ENCODE data around the gene TPTE. TPM values are rescaled to one million over a fixed set of nuclear protein-coding genes. Genes with fewer than 3 reads are reported as not detected.
"Not testable (repeated sequence)": the region's sequence is repeated elsewhere in the genome, so short reads cannot be mapped to it uniquely, and the experiment has no call there.

The TPTE gene
- total RNA-seq = not detected
- long read RNA-seq = 0 reads

DNA sequence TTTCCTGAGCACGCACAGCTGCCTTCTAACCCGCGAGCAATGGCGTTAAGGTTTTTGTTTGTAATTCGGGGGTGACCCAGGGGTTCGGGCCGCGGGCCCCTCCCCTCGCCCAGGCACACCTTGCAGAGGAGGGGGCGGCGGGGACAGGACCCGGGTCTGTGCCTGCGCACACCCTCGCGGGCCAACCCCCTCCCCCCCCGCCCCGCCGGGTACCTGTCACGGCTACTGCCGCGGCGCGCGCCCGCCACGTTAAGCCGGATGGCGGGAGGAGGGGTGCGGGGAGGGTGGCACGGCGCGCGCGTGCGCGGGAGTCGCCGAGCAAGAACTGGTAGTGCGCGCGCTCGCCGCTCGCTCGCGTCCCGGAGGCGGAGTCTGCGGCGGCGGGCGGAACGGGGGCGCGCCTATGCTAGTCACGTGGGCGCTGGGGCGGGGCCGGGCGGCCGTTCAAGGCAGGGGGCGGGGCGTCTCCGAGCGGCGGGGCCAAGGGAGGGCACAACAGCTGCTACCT lies at the start of gene TPTE:
TPTE (plus strand) TSS at position 493 of the 508 bp plus-strand sequence. CDS start 17,141 bp downstream, outside the sequence.
- intact Hi-C loops (cut with DNase I) = no loop called here
- DNase-seq (no peak), ATAC-seq (ENCODE audit: poor library complexity) (no peak)

- ATAC-seq (ENCODE audit: poor library complexity); DNase-seq; intact Hi-C loops (cut with DNase I): not testable (repeated sequence)
These were observed 49.4 kb upstream of the TPTE start for GRCh38 chr21:10471999-10472398.

- intact Hi-C loops (cut with DNase I); DNase-seq; ATAC-seq (ENCODE audit: poor library complexity): not testable (repeated sequence)
These were observed 43.6 kb upstream of the TPTE start for GRCh38 chr21:10477794-10478193.

- peak; percentile 20 for ATAC-seq (ENCODE audit: poor library complexity)
- intact Hi-C loops (cut with DNase I) = not testable (repeated sequence)
- DNase-seq = peak; percentile 40
These were observed 41.5 kb upstream of the TPTE start for GRCh38 chr21:10479875-10480274.

DNA sequence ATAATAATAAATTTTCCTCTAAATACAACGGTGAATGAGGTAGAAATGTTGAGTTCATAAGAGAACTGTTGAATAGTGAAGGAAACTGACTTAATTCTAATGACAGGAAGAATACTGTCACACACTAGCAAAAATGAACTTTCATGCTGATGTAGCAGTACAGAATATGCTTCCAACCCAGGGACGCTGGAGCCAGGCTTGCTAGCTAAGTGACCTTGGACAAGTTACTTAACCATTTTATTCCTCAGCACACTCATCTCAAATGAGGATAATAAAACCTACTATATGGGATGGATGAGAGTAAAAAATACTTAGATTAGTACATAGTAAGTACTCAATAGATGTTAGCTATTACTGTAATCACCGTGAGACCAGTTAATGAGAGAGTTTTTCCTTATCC lies 36.5 kb upstream of the TPTE start:
- intact Hi-C loops (cut with DNase I); ATAC-seq (ENCODE audit: poor library complexity); DNase-seq: not testable (repeated sequence)

DNA sequence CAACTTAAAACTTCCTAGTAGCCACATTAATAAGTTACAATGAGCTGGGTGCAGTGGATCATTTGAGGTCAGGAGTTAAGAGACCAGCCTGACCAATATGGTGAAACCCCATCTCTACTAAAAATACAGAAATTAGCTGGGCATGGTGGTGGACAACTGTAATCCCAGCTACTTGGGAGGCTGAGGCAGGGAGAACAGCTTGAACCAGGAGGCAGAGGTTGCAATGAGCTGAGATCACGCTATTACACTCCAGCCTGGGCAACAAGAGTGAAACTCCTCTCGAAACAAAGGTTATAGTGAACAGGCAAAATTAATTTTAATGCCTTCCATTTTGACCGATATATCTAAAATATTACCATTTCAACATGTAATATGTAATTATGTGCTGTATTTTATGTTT lies 30.9 kb upstream of the TPTE start:
- ATAC-seq (ENCODE audit: poor library complexity); DNase-seq; intact Hi-C loops (cut with DNase I): not testable (repeated sequence)

DNA sequence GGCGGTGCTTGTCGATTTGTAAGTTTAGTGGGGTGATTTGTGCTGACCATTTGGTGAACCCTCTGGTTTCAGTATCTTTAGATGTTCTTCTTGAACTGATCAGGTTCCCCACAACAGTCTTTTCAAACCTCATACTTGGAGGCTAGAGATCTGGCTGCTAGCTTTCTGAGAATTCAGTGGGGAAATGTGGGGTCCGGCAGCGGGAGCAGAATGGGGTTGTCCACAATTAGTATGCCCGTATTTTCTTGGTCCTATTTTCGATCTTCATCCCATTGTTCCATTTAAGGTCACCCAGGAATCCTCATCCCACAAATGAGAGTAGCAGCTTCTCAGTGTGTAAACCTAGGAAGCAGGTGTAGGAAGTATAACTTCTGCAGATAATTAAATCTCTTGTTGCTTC lies 10.3 kb upstream of the TPTE start:
- intact Hi-C loops (cut with DNase I) = no loop called here
- no peak for DNase-seq
- no peak for ATAC-seq (ENCODE audit: poor library complexity)

DNA sequence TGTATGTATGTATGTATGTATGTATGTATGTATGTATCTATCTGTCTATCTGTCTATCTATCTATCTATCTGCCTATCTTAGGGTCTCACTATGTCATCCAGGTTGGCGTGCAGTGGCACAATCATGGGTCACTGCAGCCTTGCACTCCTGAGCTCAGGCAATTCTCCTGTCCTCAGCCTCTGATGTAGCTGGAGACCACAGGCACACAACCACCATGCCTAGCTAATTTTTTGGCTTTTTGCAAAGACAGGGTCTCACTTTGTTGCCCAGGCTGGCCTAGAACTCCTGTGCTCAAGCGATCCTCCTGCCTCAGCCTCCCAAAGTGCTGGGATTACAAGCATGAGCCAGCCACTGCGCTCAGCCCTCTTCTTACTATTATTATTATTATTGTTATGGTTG lies 4.5 kb upstream of the TPTE start:
- ATAC-seq (ENCODE audit: poor library complexity); DNase-seq; intact Hi-C loops (cut with DNase I): not testable (repeated sequence)

DNA sequence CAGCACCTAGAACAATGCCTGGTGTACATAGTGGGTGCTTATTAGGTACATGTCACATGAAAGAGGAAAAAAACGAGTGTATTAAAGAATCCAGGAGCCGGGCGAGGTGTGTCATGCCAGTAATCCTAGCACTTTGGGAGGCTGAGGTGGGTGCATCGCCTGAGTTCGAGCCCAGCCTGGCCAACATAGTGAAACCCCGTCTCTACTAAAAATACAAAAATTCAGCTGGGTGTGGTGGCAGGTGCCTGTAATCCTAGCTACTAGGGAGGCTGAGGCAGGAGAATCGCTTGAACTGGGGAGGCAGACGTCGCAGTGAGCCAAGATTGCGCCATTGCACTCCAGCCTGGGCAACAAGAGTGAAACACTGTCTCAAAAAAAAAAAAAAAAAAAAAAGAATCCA lies 3.5 kb upstream of the TPTE start:
- DNase-seq; ATAC-seq (ENCODE audit: poor library complexity); intact Hi-C loops (cut with DNase I): not testable (repeated sequence)

GRCh38 chr21:10521835-10522500 lies 585 bp downstream of the TPTE start:
- ATAC-seq (ENCODE audit: poor library complexity); DNase-seq; intact Hi-C loops (cut with DNase I): not testable (repeated sequence)

DNA sequence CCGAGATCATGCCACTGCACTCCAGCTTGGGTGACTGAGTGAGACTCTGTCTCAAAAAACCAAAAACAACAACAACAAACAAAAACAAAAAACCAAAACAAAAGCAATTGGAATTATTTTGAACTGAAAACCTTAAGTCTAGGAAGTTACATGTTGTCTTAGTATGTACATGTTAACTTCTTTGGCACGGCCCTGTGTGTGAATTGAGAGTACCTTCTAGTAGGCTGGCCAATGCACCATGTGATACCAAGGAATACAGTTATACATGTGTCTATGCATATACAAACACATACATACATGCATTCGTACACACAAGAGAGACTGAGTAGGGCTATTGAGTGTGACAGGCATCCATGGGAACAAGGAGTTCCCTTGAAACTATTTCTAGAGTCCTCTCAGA lies 18.6 kb downstream of the TPTE start:
- ATAC-seq (ENCODE audit: poor library complexity) (no peak), DNase-seq (no peak)
- intact Hi-C loops (cut with DNase I) = no loop called here

GRCh38 chr21:10544376-10544775 lies 23.0 kb downstream of the TPTE start:
- ATAC-seq (ENCODE audit: poor library complexity); intact Hi-C loops (cut with DNase I); DNase-seq: not testable (repeated sequence)

- intact Hi-C loops (cut with DNase I); DNase-seq; ATAC-seq (ENCODE audit: poor library complexity): not testable (repeated sequence)
These were observed 26.5 kb downstream of the TPTE start for GRCh38 chr21:10547868-10548267.

DNA sequence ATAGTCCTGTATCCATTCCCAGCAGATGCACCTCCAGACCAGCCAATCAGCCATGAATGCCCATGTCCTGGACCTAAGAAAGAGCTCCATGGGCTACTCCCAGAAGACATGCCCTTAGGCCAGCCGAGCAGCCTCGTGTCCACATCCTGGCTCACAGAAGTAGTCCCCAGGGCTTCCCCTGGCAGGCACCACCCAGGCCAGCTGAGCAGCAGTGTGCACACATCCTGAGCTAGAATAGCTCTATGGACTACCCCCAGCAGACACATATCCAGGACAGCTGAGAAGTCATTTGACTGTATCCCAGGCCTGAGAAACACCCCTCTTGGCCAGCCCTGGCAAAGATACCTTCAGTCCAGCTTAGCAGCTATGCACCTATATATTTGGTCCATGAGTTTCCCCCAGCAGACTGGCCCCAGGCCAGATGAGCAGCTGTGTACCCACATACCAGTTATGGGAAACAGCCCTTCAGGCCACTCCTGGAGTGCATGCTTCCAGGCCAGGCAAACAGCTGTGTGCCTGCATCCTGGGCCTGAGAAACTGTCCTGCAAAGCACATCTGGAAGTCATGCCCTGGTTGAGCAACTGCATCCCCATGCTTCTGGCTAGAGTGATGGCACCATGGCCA lies 27.1 kb downstream of the TPTE start:
- intact Hi-C loops (cut with DNase I); DNase-seq; ATAC-seq (ENCODE audit: poor library complexity): not testable (repeated sequence)

DNA sequence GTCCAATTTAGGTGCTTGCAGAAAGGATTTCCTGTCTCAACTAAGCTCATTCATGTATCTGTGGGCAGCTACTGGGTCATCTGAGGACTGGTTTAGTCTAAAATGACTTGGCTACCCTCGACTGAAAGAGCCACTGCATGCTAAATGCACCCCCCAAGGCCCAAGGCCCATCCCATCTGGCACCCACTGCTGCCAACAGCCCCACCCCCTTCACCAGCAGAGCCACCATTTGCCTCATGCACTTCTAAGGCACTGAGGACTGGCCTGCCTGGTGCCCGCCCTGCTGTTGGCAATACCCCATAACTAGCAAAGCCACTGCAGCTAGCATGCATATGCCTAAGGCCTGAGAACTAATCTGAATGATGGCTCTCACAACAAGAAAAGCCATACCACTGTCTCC lies 49.4 kb downstream of the TPTE start:
- ATAC-seq (ENCODE audit: poor library complexity); DNase-seq; intact Hi-C loops (cut with DNase I): not testable (repeated sequence)

DNA sequence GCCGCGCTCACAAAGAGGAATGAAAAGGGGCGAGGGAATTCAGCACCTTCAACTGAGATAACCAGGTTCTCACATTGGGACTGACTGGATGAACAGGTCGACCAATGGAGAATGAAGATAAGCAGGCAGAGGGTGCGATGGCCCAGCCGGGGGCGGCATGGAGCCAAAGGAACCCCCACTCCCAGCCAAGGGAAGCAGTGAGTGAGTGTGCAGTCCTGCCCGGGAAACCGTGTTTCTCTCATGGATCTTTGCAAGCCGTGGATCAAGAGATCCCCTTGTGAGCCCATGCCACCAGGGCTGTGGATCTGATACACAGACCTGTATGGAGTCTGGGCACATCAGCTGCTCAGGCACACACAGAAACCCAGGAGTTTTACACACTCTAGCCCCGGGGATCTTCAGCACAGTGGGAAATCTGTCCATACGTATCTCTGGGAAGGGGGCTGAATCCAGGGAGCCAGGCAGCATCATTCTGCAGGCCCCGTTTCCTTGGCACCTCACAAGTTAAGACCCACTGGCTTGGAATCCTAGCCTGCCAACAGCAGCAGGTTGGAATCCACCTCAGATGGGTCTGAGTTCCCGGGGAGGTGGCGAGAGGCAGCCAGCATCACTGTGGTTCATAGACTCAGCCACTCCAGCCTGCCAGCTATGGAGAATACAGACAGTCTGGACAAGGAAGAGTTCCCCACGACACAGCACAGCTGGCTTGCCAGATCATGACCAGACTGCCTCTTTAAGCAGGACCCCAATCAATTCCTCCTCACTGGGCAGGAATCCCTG lies 53.3 kb downstream of the TPTE start:
- ATAC-seq (ENCODE audit: poor library complexity); intact Hi-C loops (cut with DNase I): not testable (repeated sequence)

DNA sequence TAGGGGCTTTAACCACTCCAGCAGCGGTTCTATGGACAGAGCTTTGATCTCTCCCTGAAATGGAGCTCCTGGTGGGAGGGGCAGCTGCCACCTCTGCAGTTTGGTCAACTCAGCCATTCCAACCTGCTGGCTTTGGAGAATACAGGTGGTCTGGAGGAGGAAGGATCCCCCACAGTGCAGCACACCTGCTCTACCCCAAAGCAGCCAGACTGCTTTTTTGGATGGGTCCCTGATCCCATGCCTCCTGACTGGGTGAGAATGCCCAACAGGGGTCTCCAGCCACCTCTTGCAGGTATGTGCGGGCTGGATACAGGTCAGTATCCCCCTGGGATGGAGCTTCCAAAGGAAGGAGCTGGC lies 53.9 kb downstream of the TPTE start:
- ATAC-seq (ENCODE audit: poor library complexity) = no peak
- no peak for DNase-seq
- intact Hi-C loops (cut with DNase I) = no loop called here

More for the DNA sequence above, 53.3 kb downstream of the TPTE start:
- not testable (repeated sequence) for DNase-seq

- DNase-seq; intact Hi-C loops (cut with DNase I): not testable (repeated sequence)
These were observed 57.5 kb downstream of the TPTE start for GRCh38 chr21:10578910-10579309.

DNA sequence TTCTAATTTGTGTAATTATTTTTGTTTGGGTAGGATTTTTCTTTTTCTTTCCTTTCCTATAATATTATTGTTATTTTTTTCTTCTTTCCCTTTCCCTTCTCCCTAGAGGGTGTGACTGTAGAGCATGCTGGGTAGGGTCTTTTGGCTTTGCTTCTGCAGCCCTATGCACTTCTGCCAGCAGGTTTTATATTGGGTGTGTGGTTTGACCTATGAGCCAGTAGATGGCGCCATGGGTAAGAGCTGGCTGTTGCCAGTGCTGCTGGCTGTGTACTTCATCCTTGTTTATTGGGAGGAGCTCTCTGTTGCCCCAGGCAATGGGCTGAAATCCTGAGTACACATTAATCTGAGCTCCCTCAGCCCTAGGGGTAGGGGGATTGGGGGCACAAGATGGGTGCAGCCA lies 67.7 kb downstream of the TPTE start:
- ATAC-seq (ENCODE audit: poor library complexity); intact Hi-C loops (cut with DNase I): not testable (repeated sequence)

More at GRCh38 chr21:10578910-10579309, 57.5 kb downstream of the TPTE start:
- ATAC-seq (ENCODE audit: poor library complexity) = not testable (repeated sequence)

More for the DNA sequence above, 67.7 kb downstream of the TPTE start:
- DNase-seq = not testable (repeated sequence)
